A549 (cell line): ENCODE measurements around the gene SH3RF3. TPM values are rescaled to one million over a fixed set of nuclear protein-coding genes. Genes with fewer than 3 reads are reported as not detected.

Source experiments
- ATAC-seq, 2 experiments: fragments of 200-7000 bp in 1 of 2; fragments of >200 bp in 1 of 2; cut with Nextera tagmentation in 1 of 2; cut with Tn5 transposase in 1 of 2; 3 replicates each; pipeline versions ENCODE4 v1.8.0 to v1.9.1; 2018 to 2020; ENCODE audit warnings: mild to moderate bottlenecking in 1 of 2, moderate library complexity in 1 of 2
- CTCF ChIA-PET: fragments of 300-600 bp; sonication (Branson Sonifier 250); formaldehyde crosslinking; extraction: SDS; loops from one replicate; lab custom pipeline; 2021; ENCODE audit warnings: antibody characterized with exemption, inconsistent platforms; lab: Yijun Ruan, JAX
- POLR2A ChIA-PET: fragments of 350-600 bp; formaldehyde crosslinking; extraction: SDS; loops from one replicate; lab custom pipeline; 2021; ENCODE audit warnings: antibody characterized with exemption, inconsistent platforms; lab: Yijun Ruan, JAX
- DNase-seq, 2 experiments: peaks; one replicate each; pipeline versions ENCODE4 v3.0.0 to v3.0.0-alpha.2; 2011 to 2016; ENCODE audit warnings: low read depth in 1 of 2, low spot score in 1 of 2
- FAIRE-seq: peaks from 2 replicates; lab custom pipeline; 2011; peaks lifted over from hg19 to GRCh38; lab: Jason Lieb, UNC
- H3K27ac ChIP-seq, 2 experiments: fragments of >200 bp; sonication (Bioruptor Twin); formaldehyde crosslinking; 3 replicates each; pipeline ENCODE4 v1.5.1; 2016 to 2017
- H3K4me1 ChIP-seq: fragments of >200 bp; sonication (Bioruptor Twin); formaldehyde crosslinking; 3 replicates; pipeline ENCODE4 v1.6.1; 2016
- H3K4me2 ChIP-seq: fragments of >200 bp; sonication (Bioruptor Twin); formaldehyde crosslinking; 3 replicates; pipeline ENCODE4 v1.6.1; 2016
- H3K4me3 ChIP-seq: fragments of >200 bp; sonication (Bioruptor Twin); formaldehyde crosslinking; 3 replicates; pipeline ENCODE4 v1.5.1; 2016
- H3K9me3 ChIP-seq: fragments of >200 bp; sonication (Bioruptor Twin); formaldehyde crosslinking; 3 replicates; pipeline ENCODE4 v1.6.1; 2016
- BHLHE40 ChIP-seq: IDR thresholded peaks from 2 replicates; pipeline ENCODE4 v1.6.1; 2012; ENCODE audit warnings: low read depth, low read length, inconsistent platforms
- EHF ChIP-seq: fragments of 250-450 bp; sonication (Bioruptor Pico); IDR thresholded peaks from 2 replicates; pipeline ENCODE4 v1.5.0; 2020; ENCODE audit warnings: mild to moderate bottlenecking
- EP300 ChIP-seq, 2 experiments: fragments of >200 bp; sonication (Bioruptor Twin); formaldehyde crosslinking; IDR thresholded peaks; 2 replicates in 1 of 2; 3 replicates in 1 of 2; pipeline ENCODE4 v1.6.1; 2016 to 2017
- ESRRA ChIP-seq: fragments of 150-350 bp; IDR thresholded peaks from 2 replicates; pipeline ENCODE4 v1.6.1; 2014; ENCODE audit warnings: mild to moderate bottlenecking, low read length, borderline replicate concordance
- FOSB ChIP-seq: fragments of 250-450 bp; sonication (Bioruptor Pico); IDR thresholded peaks from 2 replicates; pipeline ENCODE4 v1.5.0; 2020; ENCODE audit warnings: mild to moderate bottlenecking, moderate library complexity
- FOSL2 ChIP-seq, 2 experiments: fragments of 450-650 bp in 1 of 2; fragments of >200 bp in 1 of 2; sonication (Bioruptor Twin) in 1 of 2; formaldehyde crosslinking; IDR thresholded peaks; 2 replicates each; pipeline versions ENCODE4 v1.5.0 to v1.6.1; 2016 to 2020; ENCODE audit warnings: mild to moderate bottlenecking in 1 of 2, moderate library complexity in 1 of 2
- GATA3 ChIP-seq: IDR thresholded peaks from 2 replicates; pipeline ENCODE4 v1.6.1; 2012; ENCODE audit warnings: borderline replicate concordance
- HDAC2 ChIP-seq: fragments of 200-600 bp; sonication (generic); IDR thresholded peaks from 2 replicates; pipeline ENCODE4 v1.6.1; 2016
- HEYL ChIP-seq: fragments of 250-450 bp; sonication (Bioruptor Pico); IDR thresholded peaks from 2 replicates; pipeline ENCODE4 v1.8.0; 2021; ENCODE audit warnings: mild to moderate bottlenecking, moderate library complexity
- HOXB13 ChIP-seq: fragments of 250-450 bp; sonication (Bioruptor Pico); IDR thresholded peaks from 2 replicates; pipeline ENCODE4 v1.5.0; 2020; ENCODE audit warnings: low read depth, mild to moderate bottlenecking, moderate library complexity
- HOXB5 ChIP-seq: fragments of 250-450 bp; sonication (Bioruptor Pico); IDR thresholded peaks from 2 replicates; pipeline ENCODE4 v1.5.0; 2020; ENCODE audit warnings: mild to moderate bottlenecking, moderate library complexity
- JUNB ChIP-seq: fragments of >200 bp; sonication (Bioruptor Twin); formaldehyde crosslinking; IDR thresholded peaks from 2 replicates; pipeline ENCODE4 v1.6.1; 2016
- KDM5A ChIP-seq: fragments of 200-600 bp; sonication (generic); IDR thresholded peaks from 2 replicates; pipeline ENCODE4 v1.6.1; 2016; ENCODE audit warnings: antibody characterized with exemption, mild to moderate bottlenecking
- MYC ChIP-seq: IDR thresholded peaks from 2 replicates; pipeline ENCODE4 v1.6.1; 2012; ENCODE audit warnings: mild to moderate bottlenecking, inconsistent platforms, low read length, improper control_type of control experiment, borderline replicate concordance
- NFE2L2 ChIP-seq: fragments of 150-350 bp; conservative IDR thresholded peaks from 2 replicates; pipeline ENCODE4 v1.6.1; 2014; ENCODE audit warnings: low read length
- NPAS2 ChIP-seq: fragments of 250-450 bp; sonication (Bioruptor Pico); IDR thresholded peaks from 2 replicates; pipeline ENCODE4 v1.8.0; 2022; ENCODE audit warnings: mild to moderate bottlenecking, moderate library complexity, borderline replicate concordance
- NR3C1 ChIP-seq: fragments of >200 bp; sonication (Bioruptor Twin); formaldehyde crosslinking; IDR thresholded peaks from 3 replicates; pipeline ENCODE4 v1.6.1; 2017
- PHF8 ChIP-seq: fragments of 200-600 bp; sonication (generic); IDR thresholded peaks from 2 replicates; pipeline ENCODE4 v1.6.1; 2016; ENCODE audit warnings: low read depth, mild to moderate bottlenecking, antibody characterized with exemption, moderate library complexity, borderline replicate concordance
- POLR2A ChIP-seq: IDR thresholded peaks from 2 replicates; pipeline ENCODE4 v1.6.1; 2012; ENCODE audit warnings: mild to moderate bottlenecking, low read length
- POLR2AphosphoS2 ChIP-seq: conservative IDR thresholded peaks from 2 replicates; pipeline ENCODE4 v1.6.1; 2012; ENCODE audit warnings: low read length, improper control_type of control experiment, inconsistent platforms
- RCOR1 ChIP-seq: fragments of 150-350 bp; IDR thresholded peaks from 2 replicates; pipeline ENCODE4 v1.6.1; 2014; ENCODE audit warnings: antibody characterized with exemption, low read length, low read depth
- RFX5 ChIP-seq: fragments of 450-650 bp; IDR thresholded peaks from 2 replicates; pipeline ENCODE4 v1.7.1; 2014; ENCODE audit warnings: antibody characterized with exemption, mild to moderate bottlenecking, moderate library complexity
- RNF2 ChIP-seq: fragments of 200-600 bp; sonication (generic); IDR thresholded peaks from 2 replicates; pipeline ENCODE4 v1.6.1; 2016; ENCODE audit warnings: low read depth, mild to moderate bottlenecking, antibody characterized with exemption, moderate library complexity, borderline replicate concordance
- SREBF2 ChIP-seq: fragments of 450-650 bp; IDR thresholded peaks from 2 replicates; pipeline ENCODE4 v1.6.1; 2014; ENCODE audit warnings: mild to moderate bottlenecking, moderate library complexity
- TFCP2L1 ChIP-seq: fragments of 250-450 bp; sonication (Bioruptor Pico); IDR thresholded peaks from 2 replicates; pipeline ENCODE4 v1.5.0; 2021; ENCODE audit warnings: mild to moderate bottlenecking
- ZSCAN20 ChIP-seq: fragments of 250-450 bp; sonication (Bioruptor Pico); IDR thresholded peaks from 2 replicates; pipeline ENCODE4 v1.8.0; 2022; ENCODE audit warnings: mild to moderate bottlenecking, moderate library complexity
- WGBS: methylation state at CpG from one replicate; pipeline ENCODE4 v1.1.6; 2017; ENCODE audit errors: missing lambda C conversion rate; 5-methylcytosine and 5-hydroxymethylcytosine counted together
- polyA plus RNA-seq, 4 experiments: library from polyadenylated mRNA; depleted of rRNA in 3 of 4; stranded (reverse); fragments of >200 nt; fragmentation: RNase III in 1 of 4; extraction: RNeasy Plus Mini Kit Qiagen cat#74134 plus additional on column Dnase treatment in 1 of 4; gene quantifications; 2 replicates in 3 of 4; 3 replicates in 1 of 4; pipeline ENCODE4 v1.2.3, GENCODE V29; 2011 to 2017
- TF ChIP-seq, protein P1 (sequence below): fragments of >200 bp; sonication (Bioruptor Twin); formaldehyde crosslinking; IDR thresholded peaks from 3 replicates; pipeline ENCODE4 v1.5.1; 2016
- TF ChIP-seq, protein P2 (sequence below): fragments of >200 bp; sonication (Bioruptor Twin); formaldehyde crosslinking; IDR thresholded peaks from 2 replicates; pipeline ENCODE4 v1.6.1; 2016
- TF ChIP-seq, protein P3 (sequence below): fragments of 150-350 bp; IDR thresholded peaks from 2 replicates; pipeline ENCODE4 v1.6.1; 2014; ENCODE audit warnings: low read depth, mild to moderate bottlenecking, low read length

Gene SH3RF3
- polyA plus RNA-seq, 2 of the 4 experiments (the other 2 are of a cell fraction) = 0.04 to 0.21 TPM

DNA sequence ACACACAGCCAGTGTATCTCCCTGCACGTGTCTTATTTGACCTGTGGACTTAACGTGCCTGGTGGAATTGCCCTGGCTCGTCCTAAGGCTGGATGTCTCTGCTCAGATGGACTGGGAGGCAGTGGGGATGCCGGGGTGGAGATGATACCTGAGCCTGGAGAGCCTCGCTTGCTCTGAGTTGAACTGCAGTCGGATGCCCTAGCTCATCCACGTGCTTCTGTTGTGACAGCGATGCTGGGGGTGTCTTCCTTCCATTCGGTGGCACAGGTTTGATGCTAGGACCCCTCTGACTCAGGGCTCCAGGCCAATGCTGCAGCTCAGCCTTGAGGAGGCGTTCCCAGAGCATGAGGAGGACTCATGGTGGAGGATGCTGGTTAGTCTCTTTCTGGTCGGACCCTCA is 117.6 kb downstream of the SH3RF3 start:
- DNase-seq (no peak), ATAC-seq (no peak), FAIRE-seq (no peak)
- POLR2A ChIA-PET = no interaction called here
- Histone ChIP-seq H3K4me2 (no peak overlapping the region), H3K27ac (no peak overlapping the region), H3K4me3 (no peak overlapping the region), H3K9me3 (no peaks in the 10 kb centered on the region), H3K4me1 (no peaks in the 10 kb centered on the region)
- WGBS = 24% methylated on average over 6 of the region's 11 CpGs
- CTCF ChIA-PET = interaction anchor here (1.0 to 1.1 kb wide), 2 partner anchors 11 to 12 kb away, joined by 3 read pairs; no protein-coding TSS in a partner anchor
- TF ChIP-seq ESRRA (no peak), BHLHE40 (no peak), FOSB (CRISPR knock-in tag) (no peak), RNF2 (no peak), HOXB13 (CRISPR knock-in tag) (no peak), TFCP2L1 (CRISPR knock-in tag) (no peak), FOSL2 (IDR thresholded peaks at IDR 0.05) (no peak), FOSL2 (CRISPR knock-in tag; IDR thresholded peaks at IDR 0.05) (no peak), RFX5 (no peak), NPAS2 (CRISPR knock-in tag) (no peak)
- TF ChIP-seq, protein P1, sequence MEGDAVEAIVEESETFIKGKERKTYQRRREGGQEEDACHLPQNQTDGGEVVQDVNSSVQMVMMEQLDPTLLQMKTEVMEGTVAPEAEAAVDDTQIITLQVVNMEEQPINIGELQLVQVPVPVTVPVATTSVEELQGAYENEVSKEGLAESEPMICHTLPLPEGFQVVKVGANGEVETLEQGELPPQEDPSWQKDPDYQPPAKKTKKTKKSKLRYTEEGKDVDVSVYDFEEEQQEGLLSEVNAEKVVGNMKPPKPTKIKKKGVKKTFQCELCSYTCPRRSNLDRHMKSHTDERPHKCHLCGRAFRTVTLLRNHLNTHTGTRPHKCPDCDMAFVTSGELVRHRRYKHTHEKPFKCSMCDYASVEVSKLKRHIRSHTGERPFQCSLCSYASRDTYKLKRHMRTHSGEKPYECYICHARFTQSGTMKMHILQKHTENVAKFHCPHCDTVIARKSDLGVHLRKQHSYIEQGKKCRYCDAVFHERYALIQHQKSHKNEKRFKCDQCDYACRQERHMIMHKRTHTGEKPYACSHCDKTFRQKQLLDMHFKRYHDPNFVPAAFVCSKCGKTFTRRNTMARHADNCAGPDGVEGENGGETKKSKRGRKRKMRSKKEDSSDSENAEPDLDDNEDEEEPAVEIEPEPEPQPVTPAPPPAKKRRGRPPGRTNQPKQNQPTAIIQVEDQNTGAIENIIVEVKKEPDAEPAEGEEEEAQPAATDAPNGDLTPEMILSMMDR = no peak
- TF ChIP-seq, protein P2, sequence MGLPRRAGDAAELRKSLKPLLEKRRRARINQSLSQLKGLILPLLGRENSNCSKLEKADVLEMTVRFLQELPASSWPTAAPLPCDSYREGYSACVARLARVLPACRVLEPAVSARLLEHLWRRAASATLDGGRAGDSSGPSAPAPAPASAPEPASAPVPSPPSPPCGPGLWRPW = no peak

DNA sequence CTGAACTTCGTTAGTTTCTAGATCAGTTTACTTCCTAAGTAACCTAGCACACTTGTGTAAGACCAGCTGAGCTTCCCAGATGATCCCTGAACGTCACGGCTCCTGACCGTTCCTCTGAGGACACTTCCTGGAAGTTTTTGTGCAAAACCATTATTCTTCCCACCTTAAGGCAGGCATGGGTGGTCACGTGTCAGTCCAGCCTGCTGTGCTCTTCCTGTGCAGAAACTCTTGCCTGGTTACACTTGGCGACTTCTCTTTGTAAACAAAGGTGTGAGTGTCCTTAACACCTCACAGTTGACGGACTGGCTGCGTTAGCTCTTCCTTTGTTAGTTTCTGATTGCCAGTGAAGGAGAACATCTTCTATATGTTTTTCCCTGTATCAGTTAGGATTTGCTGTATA is 118.3 kb downstream of the SH3RF3 start:
- TF ChIP-seq ZSCAN20 (CRISPR knock-in tag) (no peak), HOXB5 (CRISPR knock-in tag) (no peak), HDAC2 (no peak), NFE2L2 (no peak), EHF (CRISPR knock-in tag) (no peak), POLR2AphosphoS2 (no peak), PHF8 (no peak)
- Histone ChIP-seq H3K4me1 (no peaks in the 10 kb centered on the region), H3K9me3 (no peaks in the 10 kb centered on the region), H3K27ac (no peak overlapping the region), H3K4me3 (no peak overlapping the region), H3K4me2 (no peak overlapping the region)
- no peak for DNase-seq
- no peak for FAIRE-seq
- CTCF ChIA-PET = interaction anchor here (1.0 kb wide), 1 partner anchor 11 kb away, joined by 3 read pairs; no protein-coding TSS in a partner anchor
- 39% methylated on average over 8 of the region's 8 CpGs for WGBS
- POLR2A ChIA-PET = no interaction called here
- no peak for ATAC-seq

DNA sequence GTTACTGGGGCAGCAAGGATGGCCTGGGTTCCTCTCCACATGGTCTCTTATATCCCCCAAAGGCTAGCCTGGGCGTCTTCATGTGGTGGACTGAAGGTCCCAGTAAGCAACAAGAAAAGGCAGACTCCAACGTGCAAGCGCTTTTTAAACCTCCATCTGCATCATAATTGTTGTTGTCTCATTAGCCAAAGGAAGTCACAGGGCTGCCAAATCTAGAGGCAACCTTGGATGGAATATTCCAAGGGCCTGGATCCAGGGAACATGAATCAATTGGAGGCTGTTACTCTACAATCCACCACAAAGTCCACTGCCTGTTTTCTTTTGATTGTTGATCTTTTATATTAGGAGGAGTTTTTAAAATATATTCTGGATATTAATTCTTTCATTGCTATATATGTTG is 118.8 kb downstream of the SH3RF3 start:
- Histone ChIP-seq H3K4me1 (no peaks in the 10 kb centered on the region), H3K4me3 (no peak overlapping the region), H3K4me2 (no peak overlapping the region), H3K9me3 (no peaks in the 10 kb centered on the region), H3K27ac (no peak overlapping the region)
- ATAC-seq (no peak), DNase-seq (no peak), FAIRE-seq (no peak)
- TF ChIP-seq SREBF2 (no peak), NR3C1 (no peak), RCOR1 (no peak), HEYL (CRISPR knock-in tag) (no peak), MYC (no peak), POLR2A (no peak), EP300 (IDR thresholded peaks at IDR 0.05) (no peak), JUNB (no peak), RNF2 (no peak), GATA3 (no peak), KDM5A (no peak), HOXB5 (CRISPR knock-in tag) (no peak)
- TF ChIP-seq, protein P3, sequence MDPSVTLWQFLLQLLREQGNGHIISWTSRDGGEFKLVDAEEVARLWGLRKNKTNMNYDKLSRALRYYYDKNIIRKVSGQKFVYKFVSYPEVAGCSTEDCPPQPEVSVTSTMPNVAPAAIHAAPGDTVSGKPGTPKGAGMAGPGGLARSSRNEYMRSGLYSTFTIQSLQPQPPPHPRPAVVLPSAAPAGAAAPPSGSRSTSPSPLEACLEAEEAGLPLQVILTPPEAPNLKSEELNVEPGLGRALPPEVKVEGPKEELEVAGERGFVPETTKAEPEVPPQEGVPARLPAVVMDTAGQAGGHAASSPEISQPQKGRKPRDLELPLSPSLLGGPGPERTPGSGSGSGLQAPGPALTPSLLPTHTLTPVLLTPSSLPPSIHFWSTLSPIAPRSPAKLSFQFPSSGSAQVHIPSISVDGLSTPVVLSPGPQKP = no peak
- CTCF ChIA-PET = no interaction called here
- POLR2A ChIA-PET = no interaction called here
- WGBS = 72% methylated on average over 3 of the region's 3 CpGs
